HG03460 (cell line): ENCODE results near the gene ARID5A.

Source experiments
- ATAC-seq: cut with Tn5 transposase; IDR thresholded peaks from one replicate; pipeline ENCODE4 v1.9.1; 2021; ENCODE audit not compliant: unreplicated experiment

Gene ARID5A

GRCh38 chr2:96506016-96506906, 30.3 kb upstream of the ARID5A start:
- no peak for ATAC-seq

GRCh38 chr2:96506907-96507240, 29.7 kb upstream of the ARID5A start:
- ATAC-seq: no peak

GRCh38 chr2:96507957-96508520, 28.5 kb upstream of the ARID5A start:
- ATAC-seq: peak; percentile 54

- no peak for ATAC-seq
Measured at GRCh38 chr2:96508521-96509113, 27.9 kb upstream of the ARID5A start.

GRCh38 chr2:96509114-96509846, 27.3 kb upstream of the ARID5A start:
- ATAC-seq: no peak

GRCh38 chr2:96509847-96510230, 26.7 kb upstream of the ARID5A start:
- no peak for ATAC-seq

GRCh38 chr2:96510931-96511595, 25.5 kb upstream of the ARID5A start:
- ATAC-seq: no peak

GRCh38 chr2:96511851-96512250, 24.7 kb upstream of the ARID5A start:
- no peak for ATAC-seq

GRCh38 chr2:96512341-96512740, 24.2 kb upstream of the ARID5A start:
- ATAC-seq: no peak

- ATAC-seq: no peak
Measured at GRCh38 chr2:96514521-96514920, 22.0 kb upstream of the ARID5A start.

GRCh38 chr2:96517079-96517478, 19.5 kb upstream of the ARID5A start:
- ATAC-seq: no peak

- no peak for ATAC-seq
Measured at GRCh38 chr2:96520231-96520630, 16.3 kb upstream of the ARID5A start.

- ATAC-seq: no peak
Measured at GRCh38 chr2:96520697-96521096, 15.9 kb upstream of the ARID5A start.

- no peak for ATAC-seq
Measured at GRCh38 chr2:96521219-96521618, 15.3 kb upstream of the ARID5A start.

- ATAC-seq: no peak
Measured at GRCh38 chr2:96522304-96523203, 14.0 kb upstream of the ARID5A start.

- no peak for ATAC-seq
Measured at GRCh38 chr2:96523659-96524481, 12.7 kb upstream of the ARID5A start.

- ATAC-seq: no peak
Measured at GRCh38 chr2:96524482-96525210, 11.9 kb upstream of the ARID5A start.

GRCh38 chr2:96525211-96525507, 11.4 kb upstream of the ARID5A start:
- ATAC-seq: no peak

- ATAC-seq: no peak
Measured at GRCh38 chr2:96526101-96526591, 10.4 kb upstream of the ARID5A start.
